Prostate gland (tissue), 2 donors: ENCODE results near the gene CEP44. TPM values are rescaled to one million over a fixed set of nuclear protein-coding genes. Genes with fewer than 3 reads are reported as not detected.
"Not testable (repeated sequence)": the region's sequence is repeated elsewhere in the genome, so short reads cannot be mapped to it uniquely, and the experiment has no call there.

Experiments
- DNase-seq: peaks from one replicate; pipeline ENCODE4 v3.0.0-alpha.2; 2019; ENCODE audit warnings: low spot score
- H3K27ac ChIP-seq, 2 donors: fragments of 200-600 bp; sonication (generic); 2 replicates each; pipeline ENCODE4 v1.5.1; 2017 to 2019
- H3K27me3 ChIP-seq: fragments of 200-600 bp; sonication (generic); replicated peaks from 2 replicates; pipeline ENCODE4 v1.5.1; 2019; ENCODE audit not compliant: insufficient read depth
- H3K36me3 ChIP-seq, 2 donors: fragments of 200-600 bp; sonication (generic); 1 replicate in 1 of 2; 2 replicates in 1 of 2; pipeline versions ENCODE4 v1.5.1 to v1.8.1; 2017 to 2019
- H3K4me1 ChIP-seq: fragments of 200-600 bp; sonication (generic); replicated peaks from 2 replicates; pipeline ENCODE4 v1.5.1; 2019
- H3K4me3 ChIP-seq, 2 donors: fragments of 200-600 bp; sonication (generic); 2 replicates each; pipeline ENCODE4 v1.5.1; 2017 to 2019
- H3K9me3 ChIP-seq: fragments of 200-600 bp; sonication (generic); 2 replicates; pipeline ENCODE4 v1.5.1; 2017
- CTCF ChIP-seq, 4 experiments: fragments of 200-600 bp in 2 of 4; fragments of 450-650 bp in 2 of 4; sonication (generic) in 2 of 4; IDR thresholded peaks; 1 replicate in 3 of 4; 2 replicates in 1 of 4; pipeline ENCODE4 v1.5.1; 2016 to 2019; ENCODE audit warnings: antibody characterized with exemption in 4 of 4, mild to moderate bottlenecking in 2 of 4, moderate library complexity in 2 of 4
- POLR2A ChIP-seq: fragments of 450-650 bp; IDR thresholded peaks from one replicate; pipeline ENCODE4 v1.6.1; 2016; ENCODE audit warnings: antibody characterized with exemption, mild to moderate bottlenecking
- POLR2AphosphoS5 ChIP-seq: sonication (generic); formaldehyde crosslinking; IDR thresholded peaks from one replicate; pipeline ENCODE4 v1.6.1; 2017; ENCODE audit warnings: antibody characterized with exemption
- WGBS: methylation state at CpG from one replicate; pipeline ENCODE4 v1.1.5; 2018; 5-methylcytosine and 5-hydroxymethylcytosine counted together
- intact Hi-C: fragments of 100-400 bp; cut with DNase I; formaldehyde crosslinking; loops from one replicate; pipeline ENCODE4 v1.14.2; 2022
- total RNA-seq, 2 donors: library from RNA; depleted of rRNA; stranded (reverse); fragments of >200 nt; gene quantifications; one replicate each; pipeline ENCODE4 v1.1.0, GENCODE V29; 2016

Gene CEP44
- total RNA-seq, 2 donors from 2014 or later, result 13.7 to 14.3 TPM

GRCh38 chr4:174375422-174375821 lies 91.7 kb downstream of the CEP44 start:
- no peak overlapping the region for H3K4me3 ChIP-seq
- no peaks in the 10 kb centered on the region for H3K4me1 ChIP-seq
- no peaks in the 10 kb centered on the region for H3K36me3 ChIP-seq
- no peaks in the 10 kb centered on the region for H3K9me3 ChIP-seq
- DNase-seq, result no peak
- TF ChIP-seq POLR2AphosphoS5 (no peak), CTCF (IDR thresholded peaks at IDR 0.05) (no peak), POLR2A (no peak)
- H3K27me3 ChIP-seq, result no peaks in the 10 kb centered on the region
- H3K27ac ChIP-seq, result no peak overlapping the region
- intact Hi-C loops, result no loop called here
- WGBS, result 83% methylated on average over 8 of the region's 8 CpGs

GRCh38 chr4:174377613-174378012 lies 93.9 kb downstream of the CEP44 start:
- WGBS, result 67% methylated on average over 2 of the region's 2 CpGs
- no peaks in the 10 kb centered on the region for H3K9me3 ChIP-seq
- H3K27me3 ChIP-seq, result no peaks in the 10 kb centered on the region
- H3K27ac ChIP-seq, result no peak overlapping the region
- no peak overlapping the region for H3K4me3 ChIP-seq
- no peaks in the 10 kb centered on the region for H3K4me1 ChIP-seq
- DNase-seq, result no peak
- intact Hi-C loops, result no loop called here
- TF ChIP-seq CTCF (IDR thresholded peaks at IDR 0.05), result no peak
- no peak for TF ChIP-seq POLR2A
- no peak for TF ChIP-seq POLR2AphosphoS5
- no peaks in the 10 kb centered on the region for H3K36me3 ChIP-seq

- Histone ChIP-seq H3K27me3 (no peaks in the 10 kb centered on the region), H3K4me3 (no peak overlapping the region), H3K36me3 (no peaks in the 10 kb centered on the region), H3K4me1 (no peaks in the 10 kb centered on the region), H3K9me3 (no peaks in the 10 kb centered on the region), H3K27ac (no peak overlapping the region)
- 88% methylated on average over 2 of the region's 2 CpGs for WGBS
- intact Hi-C loops, result no loop called here
- DNase-seq, result no peak
- no peak for TF ChIP-seq CTCF (IDR thresholded peaks at IDR 0.05)
- no peak for TF ChIP-seq POLR2AphosphoS5
- no peak for TF ChIP-seq POLR2A
These were observed 95.2 kb downstream of the CEP44 start for GRCh38 chr4:174378951-174379350.

GRCh38 chr4:174380206-174380605 lies 96.5 kb downstream of the CEP44 start:
- 50% methylated on average over 4 of the region's 4 CpGs for WGBS
- H3K4me3 ChIP-seq, H3K27ac ChIP-seq, H3K27me3 ChIP-seq, DNase-seq, H3K9me3 ChIP-seq, H3K36me3 ChIP-seq, intact Hi-C loops, H3K4me1 ChIP-seq: not testable (repeated sequence)

- intact Hi-C loops, result no loop called here
- no peaks in the 10 kb centered on the region for H3K36me3 ChIP-seq
These were observed 97.2 kb downstream of the CEP44 start for GRCh38 chr4:174380699-174381439.

More at GRCh38 chr4:174380699-174381439, 97.2 kb downstream of the CEP44 start:
- no peaks in the 10 kb centered on the region for H3K27me3 ChIP-seq
- no peak overlapping the region for H3K27ac ChIP-seq
- H3K9me3 ChIP-seq, result no peaks in the 10 kb centered on the region
- H3K4me3 ChIP-seq, result no peak overlapping the region
- DNase-seq, result no peak
- TF ChIP-seq CTCF (IDR thresholded peaks at IDR 0.05) (no peak), POLR2AphosphoS5 (no peak), POLR2A (no peak)
- H3K4me1 ChIP-seq, result no peaks in the 10 kb centered on the region
- WGBS, result 79% methylated on average over 9 of the region's 9 CpGs
